ENCODE results near the gene KAT2A. TPM values are rescaled to one million over a fixed set of nuclear protein-coding genes. Genes with fewer than 3 reads are reported as not detected.

The KAT2A gene
- total RNA-seq, 1 donor from 2014 or later: 36.2 TPM

GRCh38 chr17:42114118-42114517 is 7.0 kb downstream of the KAT2A start:
- no peak for DNase-seq (ENCODE audit: low spot score)

DNA sequence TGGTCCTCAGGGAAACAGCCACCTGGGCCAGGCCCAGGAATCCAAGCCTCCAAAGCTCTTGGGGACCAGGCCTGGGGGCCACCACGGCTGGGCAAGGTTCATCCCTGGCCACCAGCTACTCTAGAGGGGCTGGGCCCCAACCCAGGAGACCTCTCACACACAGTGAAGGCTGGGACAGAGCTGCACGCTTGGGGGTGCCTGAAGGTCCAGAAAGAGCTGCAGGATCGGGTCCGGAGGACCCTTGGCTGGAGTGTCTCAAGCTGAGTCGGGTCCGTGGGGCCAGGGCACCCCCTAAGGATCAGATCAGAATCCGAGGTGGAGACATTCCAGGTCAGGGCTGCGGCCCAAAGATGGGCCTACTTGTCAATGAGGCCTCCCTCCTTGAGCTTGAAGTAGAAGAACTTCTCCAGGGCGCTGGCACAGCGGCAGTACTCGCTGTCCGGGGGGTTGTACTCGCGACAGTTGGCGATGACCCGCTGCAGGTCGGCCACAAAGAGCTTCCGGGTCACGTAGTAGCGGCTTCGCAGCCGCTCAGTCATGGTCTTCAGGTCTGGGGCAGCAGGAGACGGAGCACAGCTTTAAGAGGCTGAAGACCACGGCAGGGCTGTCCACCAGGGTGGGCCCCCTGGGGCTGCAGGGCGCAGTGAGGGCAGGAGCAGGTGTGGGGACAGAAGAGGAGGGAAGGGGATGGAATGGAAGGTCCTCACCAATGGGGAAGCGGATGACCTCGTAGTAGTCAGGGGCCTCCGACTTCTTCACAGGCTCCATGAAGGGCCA is 7.7 kb downstream of the KAT2A start:
- DNase-seq (ENCODE audit: low spot score): no peak

DNA sequence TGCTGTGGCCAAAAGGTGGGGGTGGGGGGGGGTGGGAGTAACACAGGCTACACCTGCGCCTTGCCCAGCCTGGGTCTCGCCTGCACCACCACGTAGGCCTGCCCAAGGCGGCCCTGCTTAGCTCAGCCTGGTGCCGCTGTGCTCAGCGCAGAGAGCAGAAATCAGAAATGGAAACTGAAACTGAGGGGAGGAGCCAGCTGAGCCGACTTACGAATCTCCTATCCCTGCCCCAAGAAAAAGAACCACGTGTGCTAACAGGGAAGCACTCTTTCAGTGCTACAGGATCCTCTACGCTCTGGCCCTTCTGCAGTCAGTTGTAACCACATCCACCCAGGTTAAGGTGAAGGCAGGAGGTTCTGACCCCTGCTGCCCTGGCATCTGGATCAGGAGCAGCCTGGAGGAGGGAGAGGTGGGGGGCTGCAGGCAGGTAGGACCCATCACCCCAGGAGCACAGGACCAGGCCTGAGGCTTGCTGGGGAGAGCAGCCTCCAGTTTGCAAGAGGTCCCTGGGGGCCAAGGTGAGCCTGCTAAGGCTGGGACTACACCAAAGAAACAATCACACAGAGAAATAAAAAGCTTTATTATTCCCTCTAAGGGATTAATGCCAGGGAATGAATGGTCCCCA is 8.5 kb downstream of the KAT2A start, which contains the start of gene DHX58:
DHX58 (minus strand) TSS at position 163 of the 625 bp plus-strand sequence. CDS start 822 bp downstream, outside the sequence.
- no peak for DNase-seq (ENCODE audit: low spot score)

DNA sequence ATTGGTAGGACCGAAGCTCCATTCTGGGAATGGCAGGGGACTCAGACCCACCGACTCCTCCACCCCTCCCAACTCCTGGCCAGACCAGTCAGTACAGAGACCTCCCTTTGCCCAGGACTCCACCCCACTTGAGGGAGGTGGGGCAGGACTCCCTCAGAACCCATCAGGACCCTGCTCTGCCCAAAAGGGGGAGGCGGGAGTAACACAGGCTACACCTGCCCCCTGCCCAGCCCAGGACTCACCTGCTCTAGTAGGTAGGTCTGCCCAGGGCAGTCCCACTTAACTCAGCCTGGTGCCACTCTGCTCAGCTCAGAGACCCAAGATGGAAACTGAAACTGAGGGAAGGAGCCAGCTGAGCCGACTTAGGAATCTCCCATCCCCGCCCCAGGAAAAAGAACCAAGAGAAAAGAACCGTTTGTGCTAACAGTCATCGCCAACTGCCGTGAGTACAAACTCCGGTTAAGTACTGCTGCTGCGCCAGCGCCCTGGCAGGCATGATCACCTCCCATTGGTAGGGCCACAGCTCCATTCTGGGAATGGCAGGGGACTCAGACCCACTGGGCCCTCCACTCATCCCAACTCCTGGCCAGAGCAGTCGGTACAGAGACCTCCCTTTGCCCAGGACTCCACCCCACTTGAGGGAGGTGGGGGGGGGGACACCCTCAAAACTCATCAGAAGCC is 9.2 kb downstream of the KAT2A start:
- no peak for DNase-seq (ENCODE audit: low spot score)

- DNase-seq (ENCODE audit: low spot score): no peak
Observed at GRCh38 chr17:42111265-42111636, 9.9 kb downstream of the KAT2A start.

- no peak for DNase-seq (ENCODE audit: low spot score)
Observed at GRCh38 chr17:42110301-42111264, 10.6 kb downstream of the KAT2A start.

GRCh38 chr17:42109086-42109485 is 12.1 kb downstream of the KAT2A start:
- no peak for DNase-seq (ENCODE audit: low spot score)

DNA sequence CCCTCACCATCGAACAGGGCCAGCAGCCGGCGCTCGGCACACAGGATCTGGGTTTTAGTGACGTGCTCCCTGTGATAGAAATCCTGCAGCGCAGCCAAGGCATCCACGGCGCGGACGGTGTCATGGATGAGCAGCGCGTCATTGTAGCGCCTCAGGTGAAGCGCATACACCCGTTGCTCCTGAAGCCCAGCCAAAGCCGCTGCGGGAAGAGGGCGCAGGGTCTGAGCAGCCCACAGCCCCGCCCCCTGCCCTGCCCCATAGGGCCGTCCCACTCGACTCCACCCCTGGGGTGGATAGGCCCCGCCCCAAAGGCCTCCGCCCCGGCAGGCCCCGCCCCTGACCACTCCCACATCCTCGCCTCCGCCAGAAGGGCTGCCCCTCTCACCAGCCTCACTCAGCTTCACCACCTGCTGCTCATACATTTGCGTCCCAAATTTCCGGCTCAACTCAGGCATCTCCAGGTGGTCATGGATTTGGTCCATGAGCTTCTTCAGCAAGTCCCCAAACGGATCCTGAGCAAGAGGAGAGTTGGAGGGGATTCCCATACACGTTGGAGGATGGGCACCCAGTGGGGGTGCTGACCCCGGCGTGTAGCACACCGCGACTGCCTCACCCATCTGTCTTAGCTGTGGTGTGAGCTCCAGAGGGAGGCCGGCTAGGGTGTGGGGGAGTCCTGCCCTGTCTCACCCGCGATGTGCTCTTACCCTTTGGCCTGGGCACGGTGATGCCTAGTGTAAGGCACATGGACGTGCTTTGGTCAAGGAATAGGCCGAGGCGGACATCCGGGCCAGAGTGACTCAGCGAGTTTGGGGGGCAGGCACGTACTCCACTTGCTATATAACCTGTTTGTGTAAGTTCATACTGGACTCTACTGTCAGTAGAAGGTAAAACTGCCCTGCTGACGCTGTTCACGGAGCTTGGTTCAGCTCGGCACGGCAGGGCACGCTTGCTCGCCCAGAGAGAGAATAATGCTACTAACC is 13.3 kb downstream of the KAT2A start:
- DNase-seq (ENCODE audit: low spot score): no peak

DNA sequence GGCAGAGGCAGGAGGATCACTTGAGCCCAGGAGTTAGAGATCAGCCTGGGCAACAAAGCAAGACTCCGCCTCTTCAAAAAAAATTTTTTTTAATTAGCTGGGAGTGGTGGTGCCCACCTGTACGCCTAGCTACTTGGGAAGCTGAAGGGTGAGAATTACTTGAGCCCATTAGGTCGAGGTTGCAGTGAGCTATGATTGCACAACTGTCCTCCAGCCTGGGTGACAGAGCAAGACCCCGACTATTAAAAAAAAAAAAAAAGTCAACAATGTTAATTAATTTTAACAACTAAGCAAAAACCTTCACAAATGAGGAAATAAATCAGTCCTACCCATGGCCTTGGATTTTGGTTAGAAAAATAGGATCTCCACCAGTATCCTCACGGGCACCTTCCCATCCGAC is 14.0 kb downstream of the KAT2A start:
- DNase-seq (ENCODE audit: low spot score): no peak

- no peak for DNase-seq (ENCODE audit: low spot score)
Observed at GRCh38 chr17:42106009-42106408, 15.2 kb downstream of the KAT2A start.

- DNase-seq (ENCODE audit: low spot score): no peak
Observed at GRCh38 chr17:42104264-42104663, 16.9 kb downstream of the KAT2A start.

- no peak for DNase-seq (ENCODE audit: low spot score)
Observed at GRCh38 chr17:42103221-42103954, 17.8 kb downstream of the KAT2A start.

DNA sequence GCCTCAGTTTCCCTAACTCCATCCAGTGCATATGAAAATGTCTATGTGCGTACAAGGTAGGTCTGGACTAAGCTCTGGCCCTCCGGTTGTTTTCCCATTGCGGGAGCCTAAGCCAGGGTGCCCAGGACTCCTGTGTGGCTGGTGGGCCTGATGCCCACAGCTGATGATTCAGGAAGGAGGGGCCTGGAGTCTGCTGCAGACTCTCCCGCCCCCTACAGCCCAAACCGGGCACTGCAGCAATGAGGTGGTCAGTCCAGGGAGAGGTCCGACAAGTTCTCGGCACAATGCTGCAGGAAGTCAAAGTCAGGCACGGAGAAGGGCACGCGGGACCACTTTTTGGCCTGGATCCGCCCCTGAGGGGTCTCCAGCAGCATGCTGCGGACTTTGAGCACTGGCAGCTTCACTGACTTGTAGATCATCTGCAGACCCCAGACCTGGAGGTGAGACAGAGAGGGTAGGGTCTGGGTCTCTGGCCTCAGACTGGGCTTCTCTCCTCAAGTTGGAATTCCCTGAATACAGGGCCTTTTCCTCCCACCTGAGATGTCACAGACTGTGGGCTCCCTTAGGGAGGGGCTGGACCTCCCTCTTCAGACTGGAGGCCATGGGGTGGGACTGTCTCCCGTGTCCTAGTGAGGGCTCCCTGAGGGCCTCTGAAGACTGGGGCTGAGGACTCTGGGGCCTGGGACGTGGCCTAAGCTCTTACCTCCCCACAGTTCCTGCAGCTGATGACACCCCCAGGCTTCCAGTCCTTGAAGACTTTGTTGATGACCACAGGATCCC is 19.5 kb downstream of the KAT2A start:
- no peak for DNase-seq (ENCODE audit: low spot score)

- no peak for DNase-seq (ENCODE audit: low spot score)
Observed at GRCh38 chr17:42098730-42099399, 22.3 kb downstream of the KAT2A start.

GRCh38 chr17:42097691-42098631 is 23.2 kb downstream of the KAT2A start, which contains the start of gene ZNF385C:
ZNF385C (minus strand) TSS chr17:42098473; CDS start chr17:42063056, 35,417 bp downstream.
- no peak for DNase-seq (ENCODE audit: low spot score)

DNA sequence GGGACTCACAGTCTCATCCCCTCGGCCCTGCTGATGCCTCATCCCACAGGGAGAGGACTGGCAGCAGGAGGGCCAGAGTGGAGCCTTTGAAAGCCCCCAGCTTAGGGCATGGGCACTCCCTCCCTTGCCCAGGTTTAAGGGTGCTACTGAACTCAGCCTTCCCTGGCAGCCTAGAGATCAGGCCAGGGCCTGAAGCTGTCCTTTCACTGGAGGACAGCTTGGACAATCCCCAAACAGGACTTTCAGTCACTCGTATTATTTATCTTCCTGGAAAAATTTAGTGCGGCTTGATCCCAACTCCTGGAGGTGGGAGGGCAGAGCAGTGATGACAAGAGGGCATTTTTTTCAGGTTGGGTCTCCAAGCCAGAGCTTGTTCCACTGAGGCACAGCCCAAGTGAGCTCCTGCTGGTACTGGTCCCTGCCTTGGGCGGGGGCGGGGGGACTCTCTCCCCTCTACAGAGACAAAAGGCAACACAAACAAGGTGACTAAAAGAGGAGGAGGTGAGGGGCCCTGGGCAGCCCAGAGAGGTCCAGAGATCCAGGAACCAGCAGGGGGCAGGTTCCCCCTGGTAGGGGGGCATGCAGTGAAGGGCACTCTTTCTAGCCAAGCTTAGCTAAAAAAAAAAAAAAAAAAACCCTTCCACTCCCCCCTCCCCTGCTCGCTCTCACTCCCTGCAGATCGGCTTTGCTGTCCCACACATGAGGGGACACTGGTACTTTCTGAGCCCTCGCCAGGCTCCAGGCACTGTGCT is 24.6 kb downstream of the KAT2A start:
- DNase-seq (ENCODE audit: low spot score): no peak
